ENCODE results near the gene TTF1. TPM values are rescaled to one million over a fixed set of nuclear protein-coding genes. Genes with fewer than 3 reads are reported as not detected.

The TTF1 gene
- polyA plus RNA-seq, 1 experiment, result 5.9 TPM

- H3K27me3 ChIP-seq (ENCODE audit: control insufficient read depth, insufficient read depth, low read length), result no peaks in the 10 kb centered on the region
- POLR2A ChIA-PET, result no interaction called here
- TF ChIP-seq CTCF (IDR thresholded peaks at IDR 0.05; ENCODE audit: insufficient read depth, low read depth, low read length), result no peak
- DNase-seq (ENCODE audit: low read depth), result no peak
- peaks cover 4% of the 10 kb centered on the region for H3K36me3 ChIP-seq (ENCODE audit: control insufficient read depth, insufficient read depth, low read length)
- CTCF ChIA-PET, result interaction anchor here (1.3 kb wide), 1 partner anchor 18 kb away, joined by 3 read pairs; no protein-coding TSS in a partner anchor
- H3K4me3 ChIP-seq (ENCODE audit: low read depth, low read length), result no peak overlapping the region
Observed at GRCh38 chr9:132350861-132351315, 55.8 kb downstream of the TTF1 start.

- no peak for TF ChIP-seq CTCF (IDR thresholded peaks at IDR 0.05; ENCODE audit: insufficient read depth, low read depth, low read length)
- POLR2A ChIA-PET, result no interaction called here
- H3K36me3 ChIP-seq (ENCODE audit: control insufficient read depth, insufficient read depth, low read length), result peaks cover 14% of the 10 kb centered on the region
- DNase-seq (ENCODE audit: low read depth), result no peak
- no peaks in the 10 kb centered on the region for H3K27me3 ChIP-seq (ENCODE audit: control insufficient read depth, insufficient read depth, low read length)
- CTCF ChIA-PET, result no interaction called here
- no peak overlapping the region for H3K4me3 ChIP-seq (ENCODE audit: low read depth, low read length)
Observed at GRCh38 chr9:132348676-132349075, 58.0 kb downstream of the TTF1 start.

GRCh38 chr9:132346177-132346576 lies 60.5 kb downstream of the TTF1 start:
- no peaks in the 10 kb centered on the region for H3K27me3 ChIP-seq (ENCODE audit: control insufficient read depth, insufficient read depth, low read length)
- TF ChIP-seq CTCF (IDR thresholded peaks at IDR 0.05; ENCODE audit: insufficient read depth, low read depth, low read length), result no peak
- H3K36me3 ChIP-seq (ENCODE audit: control insufficient read depth, insufficient read depth, low read length), result peaks cover 17% of the 10 kb centered on the region
- no peak overlapping the region for H3K4me3 ChIP-seq (ENCODE audit: low read depth, low read length)
- CTCF ChIA-PET, result no interaction called here
- DNase-seq (ENCODE audit: low read depth), result no peak
- POLR2A ChIA-PET, result no interaction called here

- no peak for DNase-seq (ENCODE audit: low read depth)
- Histone ChIP-seq H3K36me3 (ENCODE audit: control insufficient read depth, insufficient read depth, low read length) (peaks cover 24% of the 10 kb centered on the region), H3K4me3 (ENCODE audit: low read depth, low read length) (no peak overlapping the region), H3K27me3 (ENCODE audit: control insufficient read depth, insufficient read depth, low read length) (no peaks in the 10 kb centered on the region)
- ChIA-PET POLR2A (no interaction called here), CTCF (no interaction called here)
- no peak for TF ChIP-seq CTCF (IDR thresholded peaks at IDR 0.05; ENCODE audit: insufficient read depth, low read depth, low read length)
Observed at GRCh38 chr9:132341177-132341840, 65.3 kb downstream of the TTF1 start.

GRCh38 chr9:132334364-132334763 lies 72.3 kb downstream of the TTF1 start:
- CTCF ChIA-PET, result no interaction called here
- H3K4me3 ChIP-seq (ENCODE audit: low read depth, low read length), result no peak overlapping the region
- POLR2A ChIA-PET, result no interaction called here
- no peaks in the 10 kb centered on the region for H3K27me3 ChIP-seq (ENCODE audit: control insufficient read depth, insufficient read depth, low read length)
- H3K36me3 ChIP-seq (ENCODE audit: control insufficient read depth, insufficient read depth, low read length), result peaks cover 14% of the 10 kb centered on the region
- no peak for TF ChIP-seq CTCF (IDR thresholded peaks at IDR 0.05; ENCODE audit: insufficient read depth, low read depth, low read length)
- no peak for DNase-seq (ENCODE audit: low read depth)
